CD8-positive, alpha-beta memory T cell (primary cell): ENCODE results near the gene EIF2B1. TPM values are rescaled to one million over a fixed set of nuclear protein-coding genes. Genes with fewer than 3 reads are reported as not detected.

Experiments used
- CTCF ChIA-PET: fragments of 350-600 bp; sonication (Branson Sonifier 250); formaldehyde crosslinking; loops from one replicate; lab custom pipeline; 2021; ENCODE audit warnings: antibody characterized with exemption; lab: Charles Lee
- POLR2A ChIA-PET: fragments of 350-600 bp; sonication (Branson Sonifier 250); formaldehyde crosslinking; loops from one replicate; lab custom pipeline; 2021; ENCODE audit warnings: antibody characterized with exemption; lab: Charles Lee
- DNase-seq, 5 donors: peaks; one replicate each; pipeline versions ENCODE4 v3.0.0 to v3.0.0-alpha.2; 2020 to 2022; ENCODE audit warnings: mixed read lengths in 1 of 5
- H3K27ac ChIP-seq: one replicate; pipeline ENCODE4 v1.7.0; 2013; ENCODE audit warnings: low read depth, mild to moderate bottlenecking, low read length, moderate library complexity
- H3K27me3 ChIP-seq: 2 replicates; pipeline ENCODE4 v1.7.0; 2013; ENCODE audit warnings: low read length, mild to moderate bottlenecking; ENCODE audit not compliant: insufficient read depth, poor library complexity, severe bottlenecking
- H3K36me3 ChIP-seq: 2 replicates; pipeline ENCODE4 v1.7.0; 2013; ENCODE audit warnings: mild to moderate bottlenecking, low read length, moderate library complexity; ENCODE audit not compliant: insufficient read depth
- H3K4me1 ChIP-seq: 2 replicates; pipeline ENCODE4 v1.7.0; 2013; ENCODE audit warnings: mild to moderate bottlenecking, low read length, moderate library complexity; ENCODE audit not compliant: insufficient read depth
- H3K4me3 ChIP-seq: 2 replicates; pipeline ENCODE4 v1.7.0; 2013; ENCODE audit warnings: mild to moderate bottlenecking, low read length
- H3K9me3 ChIP-seq: 2 replicates; pipeline ENCODE4 v1.7.0; 2013; ENCODE audit warnings: mild to moderate bottlenecking, low read length
- H3K27ac Mint-ChIP-seq, 8 donors: one replicate each; pipeline ENCODE4 v1.8.0; 2020 to 2021; ENCODE audit warnings: mixed read lengths in 8 of 8, mild to moderate bottlenecking in 6 of 8, inconsistent platforms in 3 of 8, moderate library complexity in 3 of 8
- H3K27me3 Mint-ChIP-seq, 2 donors: one replicate each; pipeline ENCODE4 v1.8.0; 2020 to 2021; ENCODE audit warnings: mixed read lengths in 2 of 2, mild to moderate bottlenecking in 1 of 2, moderate library complexity in 1 of 2
- H3K36me3 Mint-ChIP-seq, 3 donors: one replicate each; pipeline ENCODE4 v1.8.0; 2020 to 2021; ENCODE audit warnings: mixed read lengths in 3 of 3, inconsistent platforms in 1 of 3, mild to moderate bottlenecking in 1 of 3
- H3K4me1 Mint-ChIP-seq, 3 donors: one replicate each; pipeline ENCODE4 v1.8.0; 2020 to 2021; ENCODE audit warnings: mixed read lengths in 3 of 3, inconsistent platforms in 1 of 3, mild to moderate bottlenecking in 1 of 3
- H3K4me3 Mint-ChIP-seq, 7 donors: one replicate each; pipeline ENCODE4 v1.8.0; 2020 to 2021; ENCODE audit warnings: mixed read lengths in 7 of 7, mild to moderate bottlenecking in 6 of 7, moderate library complexity in 4 of 7, inconsistent platforms in 2 of 7
- H3K9me3 Mint-ChIP-seq, 5 donors: one replicate each; pipeline ENCODE4 v1.8.0; 2020 to 2022; ENCODE audit warnings: mixed read lengths in 5 of 5, mild to moderate bottlenecking in 3 of 5, moderate library complexity in 2 of 5, inconsistent platforms in 1 of 5
- polyA plus RNA-seq: library from polyadenylated mRNA; unstranded; fragments of 300-500 nt; fragmentation: Illumina TruSeq; gene quantifications from one replicate; pipeline ENCODE4 v1.2.3, GENCODE V29; 2021
- total RNA-seq, 2 experiments: library from RNA; stranded (reverse); gene quantifications; one replicate each; pipeline ENCODE4 v1.2.3, GENCODE V29; 2021

EIF2B1 gene
- total and polyA plus RNA-seq, 3 experiments from 2014 or later, result 61.1 to 99.1 (median 91.3) TPM

DNA sequence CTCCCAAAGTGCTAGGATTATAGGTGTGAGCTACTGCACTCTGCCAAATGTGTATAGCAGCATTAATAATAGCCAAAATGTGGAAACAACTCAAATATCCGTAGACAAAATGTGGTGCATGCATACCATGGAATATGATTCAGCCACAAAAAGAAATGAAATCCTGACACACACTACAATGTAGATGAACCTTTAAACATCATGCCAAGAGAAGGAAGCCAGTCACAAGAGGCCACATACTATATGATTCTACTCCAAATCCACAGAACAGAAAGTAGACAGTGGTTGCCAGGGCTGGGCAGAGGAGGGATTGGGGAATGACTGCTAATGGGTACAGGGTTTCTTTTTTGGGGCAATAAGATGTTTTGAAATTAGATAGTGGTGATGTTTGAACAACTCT is 56.9 kb downstream of the EIF2B1 start:
- H3K36me3 Mint-ChIP-seq, result peaks cover 0 to 3% (median 2%) of the 10 kb centered on the region in 3 donors
- H3K4me1 Mint-ChIP-seq, result no peaks in the 10 kb centered on the region
- no peaks in the 10 kb centered on the region for H3K27me3 Mint-ChIP-seq
- CTCF ChIA-PET, result no interaction called here
- no peaks in the 10 kb centered on the region for H3K9me3 Mint-ChIP-seq
- POLR2A ChIA-PET, result no interaction called here
- Histone ChIP-seq H3K4me3 (no peak overlapping the region), H3K27ac (no peak overlapping the region), H3K36me3 (no peaks in the 10 kb centered on the region), H3K4me1 (no peaks in the 10 kb centered on the region), H3K27me3 (no peaks in the 10 kb centered on the region), H3K9me3 (no peaks in the 10 kb centered on the region)
- no peak for DNase-seq
- peak overlapping the region in 1 of 7 donors; percentile 50 for H3K4me3 Mint-ChIP-seq
- peak overlapping the region in 2 of 8 donors; percentile 5 to 40 for H3K27ac Mint-ChIP-seq

DNA sequence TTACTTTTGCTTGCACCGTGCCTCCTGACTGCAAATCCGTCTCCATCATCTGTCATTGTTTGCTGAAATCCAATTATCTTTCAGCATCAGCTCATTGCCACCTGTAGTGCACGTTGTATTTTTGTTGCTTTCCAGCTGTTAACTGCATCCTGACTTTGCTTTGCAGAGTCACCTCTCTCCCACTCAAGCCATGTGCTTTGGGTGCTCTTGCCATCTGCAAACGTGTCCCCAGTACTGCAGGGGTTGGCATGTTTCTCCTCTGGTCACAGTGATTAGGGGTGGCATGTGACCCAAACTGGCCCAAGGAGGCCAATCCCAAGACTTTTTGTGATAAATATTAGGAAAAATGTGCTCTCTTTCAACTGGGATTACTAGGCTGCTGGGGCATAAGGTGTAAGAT is 59.6 kb downstream of the EIF2B1 start:
- Histone ChIP-seq H3K36me3 (no peaks in the 10 kb centered on the region), H3K4me1 (no peaks in the 10 kb centered on the region), H3K27ac (no peak overlapping the region), H3K4me3 (no peak overlapping the region), H3K27me3 (no peaks in the 10 kb centered on the region), H3K9me3 (no peaks in the 10 kb centered on the region)
- peaks cover 10 to 12% of the 10 kb centered on the region in 2 donors for H3K27me3 Mint-ChIP-seq
- H3K9me3 Mint-ChIP-seq, result no peaks in the 10 kb centered on the region
- DNase-seq, result no peak
- H3K27ac Mint-ChIP-seq, result peak overlapping the region in 2 of 8 donors; percentile 4 to 20
- H3K4me3 Mint-ChIP-seq, result no peak overlapping the region
- ChIA-PET POLR2A (no interaction called here), CTCF (no interaction called here)
- peaks cover 0 to 3% (median 2%) of the 10 kb centered on the region in 3 donors for H3K36me3 Mint-ChIP-seq
- H3K4me1 Mint-ChIP-seq, result peaks cover 0 to 3% (median 0%) of the 10 kb centered on the region in 3 donors

DNA sequence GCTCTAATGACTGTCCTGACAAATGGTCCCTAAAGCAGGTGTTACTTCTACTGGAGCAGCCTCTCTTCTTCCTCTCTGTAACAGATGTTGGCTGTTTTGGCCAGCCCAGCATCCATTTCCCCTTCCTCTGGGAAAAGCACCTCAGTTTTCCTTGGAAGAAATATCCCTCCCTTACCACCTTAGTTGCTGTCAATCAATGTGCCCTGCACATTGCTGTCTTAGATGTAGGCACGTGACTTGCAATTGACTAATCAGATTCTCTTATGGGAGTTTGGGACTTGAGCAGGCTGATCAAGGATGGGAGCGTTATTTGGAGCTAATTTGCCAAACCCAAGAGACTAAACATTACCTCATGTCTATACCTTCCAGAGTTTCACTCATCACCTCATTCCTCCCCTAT is 61.1 kb downstream of the EIF2B1 start:
- H3K4me3 Mint-ChIP-seq, result no peak overlapping the region
- no peaks in the 10 kb centered on the region for H3K9me3 Mint-ChIP-seq
- Histone ChIP-seq H3K4me3 (no peak overlapping the region), H3K9me3 (no peaks in the 10 kb centered on the region), H3K36me3 (no peaks in the 10 kb centered on the region), H3K27me3 (no peaks in the 10 kb centered on the region), H3K27ac (no peak overlapping the region), H3K4me1 (no peaks in the 10 kb centered on the region)
- peaks cover 0 to 3% (median 0%) of the 10 kb centered on the region in 3 donors for H3K4me1 Mint-ChIP-seq
- H3K27ac Mint-ChIP-seq, result no peak overlapping the region
- H3K27me3 Mint-ChIP-seq, result peaks cover 11 to 13% of the 10 kb centered on the region in 2 donors
- peaks cover 0 to 2% (median 0%) of the 10 kb centered on the region in 3 donors for H3K36me3 Mint-ChIP-seq
- POLR2A ChIA-PET, result no interaction called here
- DNase-seq, result no peak
- CTCF ChIA-PET, result no interaction called here

DNA sequence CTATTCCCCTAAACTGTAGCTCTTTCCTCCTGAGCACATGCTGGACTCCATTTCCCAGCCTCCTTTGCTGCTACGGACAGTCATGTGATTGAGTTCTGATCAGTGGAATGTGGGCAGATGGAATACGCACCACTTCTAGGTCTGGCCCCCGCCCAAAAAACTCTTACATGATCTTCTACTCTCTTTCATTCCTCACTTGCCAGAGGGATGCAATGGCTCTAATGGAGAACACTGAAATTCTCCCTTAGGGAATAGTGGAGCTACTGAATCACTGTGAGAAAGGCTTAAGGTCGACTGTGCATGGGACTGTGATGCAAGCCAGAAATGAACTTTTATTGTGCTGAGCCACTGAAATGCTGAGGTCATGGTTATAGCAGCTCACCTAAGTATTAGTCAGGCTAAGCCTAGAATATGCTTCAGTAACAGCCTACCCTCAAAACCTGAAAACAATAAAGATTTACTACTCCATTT is 62.1 kb downstream of the EIF2B1 start:
- Mint-ChIP-seq H3K27ac (peak overlapping the region in 1 of 8 donors; percentile 23), H3K4me3 (no peak overlapping the region), H3K36me3 (peaks cover 0 to 1% (median 0%) of the 10 kb centered on the region in 3 donors), H3K9me3 (no peaks in the 10 kb centered on the region), H3K4me1 (peaks cover 0 to 3% (median 0%) of the 10 kb centered on the region in 3 donors), H3K27me3 (peaks cover 11 to 18% of the 10 kb centered on the region in 2 donors)
- DNase-seq, result no peak
- no peaks in the 10 kb centered on the region for H3K36me3 ChIP-seq
- no peaks in the 10 kb centered on the region for H3K27me3 ChIP-seq
- ChIA-PET CTCF (interaction anchor here (1.0 kb wide), 1 partner anchor 11 kb away, joined by 3 read pairs; no protein-coding TSS in a partner anchor), POLR2A (no interaction called here)
- H3K4me3 ChIP-seq, result no peak overlapping the region
- no peaks in the 10 kb centered on the region for H3K4me1 ChIP-seq
- no peak overlapping the region for H3K27ac ChIP-seq
- H3K9me3 ChIP-seq, result no peaks in the 10 kb centered on the region

Other genes with a start within 250 kb of the EIF2B1 start
- 10 to 100 TPM; 46.8 to 49.9 TPM for gene KMT5A, start 249.6 kb downstream of the EIF2B1 start, total RNA-seq
- 5.0 TPM for gene KMT5A, start 249.6 kb downstream of the EIF2B1 start, polyA plus RNA-seq
- gene RILPL2, start 197.0 kb downstream of the EIF2B1 start, total RNA-seq, result 10 to 100 TPM; 26.9 to 27.6 TPM
- gene RILPL2, start 197.0 kb downstream of the EIF2B1 start, polyA plus RNA-seq, result 8.4 TPM
- gene SNRNP35, start 175.5 kb downstream of the EIF2B1 start, total RNA-seq, result 10 to 100 TPM; 21.9 to 23.8 TPM
- gene SNRNP35, start 175.5 kb downstream of the EIF2B1 start, polyA plus RNA-seq, result 26.5 TPM
- gene RILPL1, start 100.0 kb downstream of the EIF2B1 start, total RNA-seq, result 1 to 10 TPM; 2.7 to 4.6 TPM
- gene RILPL1, start 100.0 kb downstream of the EIF2B1 start, polyA plus RNA-seq, result 0.55 TPM
- 100 to 1,000 TPM; 191 to 194 TPM for gene TMED2, start 49.1 kb downstream of the EIF2B1 start, total RNA-seq
- 314 TPM for gene TMED2, start 49.1 kb downstream of the EIF2B1 start, polyA plus RNA-seq
- 10 to 100 TPM; 46.2 to 53.4 TPM for gene DDX55, start 31.6 kb downstream of the EIF2B1 start, total RNA-seq
- gene DDX55, start 31.6 kb downstream of the EIF2B1 start, polyA plus RNA-seq, result 21.1 TPM
- gene GTF2H3, start 143 bp upstream of the EIF2B1 start, total RNA-seq, result 10 to 100 TPM; 72.0 to 74.6 TPM
- gene GTF2H3, start 143 bp upstream of the EIF2B1 start, polyA plus RNA-seq, result 24.8 TPM
- gene TCTN2, start 37.4 kb upstream of the EIF2B1 start, total RNA-seq, result 1 to 10 TPM; 5.5 to 5.7 TPM
- gene TCTN2, start 37.4 kb upstream of the EIF2B1 start, polyA plus RNA-seq, result 1.5 TPM
- gene ATP6V0A2, start 78.7 kb upstream of the EIF2B1 start, total RNA-seq, result 100 to 1,000 TPM; 109 to 113 TPM
- 27.1 TPM for gene ATP6V0A2, start 78.7 kb upstream of the EIF2B1 start, polyA plus RNA-seq
- gene DNAH10, start 128.6 kb upstream of the EIF2B1 start, total RNA-seq, result under 1 TPM; 0.09 to 0.13 TPM
- gene DNAH10, start 128.6 kb upstream of the EIF2B1 start, polyA plus RNA-seq, result not detected